Measurements from ENCODE around the gene CHPT1.

The CHPT1 gene

GRCh38 chr12:101773650-101774162 is 76.3 kb downstream of the CHPT1 start:
- TF ChIP-seq, protein P1, sequence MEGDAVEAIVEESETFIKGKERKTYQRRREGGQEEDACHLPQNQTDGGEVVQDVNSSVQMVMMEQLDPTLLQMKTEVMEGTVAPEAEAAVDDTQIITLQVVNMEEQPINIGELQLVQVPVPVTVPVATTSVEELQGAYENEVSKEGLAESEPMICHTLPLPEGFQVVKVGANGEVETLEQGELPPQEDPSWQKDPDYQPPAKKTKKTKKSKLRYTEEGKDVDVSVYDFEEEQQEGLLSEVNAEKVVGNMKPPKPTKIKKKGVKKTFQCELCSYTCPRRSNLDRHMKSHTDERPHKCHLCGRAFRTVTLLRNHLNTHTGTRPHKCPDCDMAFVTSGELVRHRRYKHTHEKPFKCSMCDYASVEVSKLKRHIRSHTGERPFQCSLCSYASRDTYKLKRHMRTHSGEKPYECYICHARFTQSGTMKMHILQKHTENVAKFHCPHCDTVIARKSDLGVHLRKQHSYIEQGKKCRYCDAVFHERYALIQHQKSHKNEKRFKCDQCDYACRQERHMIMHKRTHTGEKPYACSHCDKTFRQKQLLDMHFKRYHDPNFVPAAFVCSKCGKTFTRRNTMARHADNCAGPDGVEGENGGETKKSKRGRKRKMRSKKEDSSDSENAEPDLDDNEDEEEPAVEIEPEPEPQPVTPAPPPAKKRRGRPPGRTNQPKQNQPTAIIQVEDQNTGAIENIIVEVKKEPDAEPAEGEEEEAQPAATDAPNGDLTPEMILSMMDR (IDR thresholded peaks at IDR 0.05; ENCODE audit: low read depth, low read length) = peak; percentile 85
- peak; percentile 39 for DNase-seq (ENCODE audit: extremely low read depth, low read depth)

GRCh38 chr12:101775816-101776215 is 78.4 kb downstream of the CHPT1 start:
- DNase-seq (ENCODE audit: extremely low read depth, low read depth) = no peak
- TF ChIP-seq, protein P1 (IDR thresholded peaks at IDR 0.05; ENCODE audit: low read depth, low read length) = no peak

DNA sequence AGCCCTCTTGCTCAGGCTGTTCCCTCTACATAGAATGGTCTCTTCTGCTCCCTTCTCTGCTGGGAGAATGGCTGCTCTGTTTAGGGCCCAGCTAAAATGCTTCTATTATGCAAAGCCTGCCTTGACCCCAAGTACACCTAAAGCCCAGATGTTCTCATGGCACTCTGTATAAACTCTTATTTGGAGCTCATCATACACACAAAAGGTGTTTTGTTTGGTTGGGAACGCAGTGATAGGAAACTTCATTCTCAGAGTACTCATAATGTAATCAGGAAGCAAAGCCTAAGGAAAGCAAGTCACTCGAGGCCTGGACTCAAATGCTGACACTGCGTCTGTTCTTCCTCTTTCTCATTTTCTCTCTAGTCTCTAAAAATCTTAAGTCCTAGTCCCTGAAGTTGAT is 80.0 kb downstream of the CHPT1 start:
- TF ChIP-seq, protein P1 (IDR thresholded peaks at IDR 0.05; ENCODE audit: low read depth, low read length) = no peak
- no peak for DNase-seq (ENCODE audit: extremely low read depth, low read depth)

DNA sequence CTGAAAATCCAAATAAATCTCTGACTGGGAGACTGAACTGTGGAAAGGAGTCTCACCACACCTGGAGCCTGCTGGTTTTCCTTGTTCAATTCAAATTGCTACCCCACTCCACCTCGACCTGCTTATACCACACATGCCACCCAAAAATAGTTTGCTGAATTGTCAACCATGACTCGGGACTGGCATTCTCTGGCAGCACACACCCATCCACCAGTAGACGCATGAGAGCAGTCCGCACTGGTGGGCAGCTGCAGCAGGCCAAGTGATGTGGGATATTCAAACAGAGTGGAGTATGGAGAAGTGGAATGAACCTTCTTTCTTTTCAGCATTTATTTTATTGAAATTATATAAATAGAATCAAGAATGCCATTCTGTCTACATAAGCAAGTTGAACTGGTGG is 80.5 kb downstream of the CHPT1 start:
- DNase-seq (ENCODE audit: extremely low read depth, low read depth) = no peak
- TF ChIP-seq, protein P1 (IDR thresholded peaks at IDR 0.05; ENCODE audit: low read depth, low read length) = no peak
